GM12878 (cell line): ENCODE data around the gene TMEM150C. TPM values are rescaled to one million over a fixed set of nuclear protein-coding genes. Genes with fewer than 3 reads are reported as not detected.

Source experiments
- ATAC-seq: fragments of 200-7000 bp; cut with Tn5 transposase; 3 replicates; pipeline ENCODE4 v1.9.1; 2020; ENCODE audit warnings: mild to moderate bottlenecking, moderate library complexity
- BruUV-seq: library from RNA; stranded (reverse); fragments of 400-500 nt; replicated peaks from 2 replicates; lab custom pipeline; 2021; lab: Mats Ljungman, UMichigan
- CTCF ChIA-PET: fragments of 300-600 bp; sonication (Branson Sonifier 250); formaldehyde crosslinking; extraction: SDS; loops from one replicate; lab custom pipeline; 2021; ENCODE audit warnings: inconsistent platforms; lab: Yijun Ruan, JAX
- POLR2A ChIA-PET: fragments of 350-600 bp; formaldehyde crosslinking; extraction: SDS; loops from one replicate; lab custom pipeline; 2021; ENCODE audit warnings: inconsistent platforms; lab: Charles Lee
- RAD21 ChIA-PET: fragments of 300-600 bp; sonication (Branson Sonifier 250); formaldehyde crosslinking; loops from one replicate; lab custom pipeline; 2023; ENCODE audit warnings: antibody characterized with exemption; ENCODE audit not compliant: unreplicated experiment; lab: Charles Lee
- SMC1A ChIA-PET: fragments of 300-600 bp; sonication (Branson Sonifier 250); formaldehyde crosslinking; loops from one replicate; lab custom pipeline; 2023; ENCODE audit not compliant: unreplicated experiment, uncharacterized antibody; lab: Charles Lee
- DNase-seq: peaks from one replicate; pipeline ENCODE4 v3.0.0-alpha.2; 2011; ENCODE audit warnings: low read depth, low spot score
- FAIRE-seq: peaks from 3 replicates; lab custom pipeline; 2011; peaks lifted over from hg19 to GRCh38; lab: Jason Lieb, UNC
- H2AFZ ChIP-seq: 2 replicates; pipeline ENCODE4 v1.6.0; 2011; ENCODE audit warnings: low read depth, low read length, control low read depth; ENCODE audit not compliant: control insufficient read depth
- H3K27ac ChIP-seq: 2 replicates; pipeline ENCODE4 v1.5.1; 2011; ENCODE audit warnings: control low read depth; ENCODE audit not compliant: control insufficient read depth, insufficient read depth
- H3K27me3 ChIP-seq, 2 experiments: replicated peaks in 1 of 2; 2 replicates each; pipeline versions ENCODE4 v1.6.0 to v1.6.1; 2011; ENCODE audit warnings: low read length in 1 of 2; ENCODE audit not compliant: control insufficient read depth in 2 of 2, insufficient read depth in 2 of 2
- H3K36me3 ChIP-seq, 2 experiments: 2 replicates each; pipeline ENCODE4 v1.5.1; 2011; ENCODE audit warnings: low read length in 1 of 2; ENCODE audit not compliant: control insufficient read depth in 2 of 2, insufficient read depth in 2 of 2
- H3K4me1 ChIP-seq: 2 replicates; pipeline ENCODE4 v1.6.1; 2011; ENCODE audit warnings: mild to moderate bottlenecking, low read length, moderate library complexity, mixed read lengths; ENCODE audit not compliant: control insufficient read depth, insufficient read depth
- H3K4me2 ChIP-seq: 2 replicates; pipeline ENCODE4 v1.6.0; 2011; ENCODE audit warnings: control low read depth; ENCODE audit not compliant: control insufficient read depth, insufficient read depth
- H3K4me3 ChIP-seq: fragments of 200-600 bp; sonication (generic); 2 replicates; pipeline ENCODE4 v1.5.1; 2016
- H3K79me2 ChIP-seq: 2 replicates; pipeline ENCODE4 v1.6.0; 2011; ENCODE audit warnings: low read length; ENCODE audit not compliant: control insufficient read depth, insufficient read depth
- H3K9ac ChIP-seq: 2 replicates; pipeline ENCODE4 v1.8.0; 2011; ENCODE audit warnings: low read length, control low read depth, mixed read lengths; ENCODE audit not compliant: control insufficient read depth, insufficient read depth
- H3K9me3 ChIP-seq: replicated peaks from 3 replicates; pipeline ENCODE4 v1.5.1; 2011; ENCODE audit warnings: mild to moderate bottlenecking, low read length; ENCODE audit not compliant: control insufficient read depth, insufficient read depth
- H4K20me1 ChIP-seq: 2 replicates; pipeline ENCODE4 v1.6.0; 2011; ENCODE audit not compliant: control insufficient read depth, insufficient read depth
- CHD2 ChIP-seq: IDR thresholded peaks from 2 replicates; pipeline ENCODE4 v1.6.1; 2011; ENCODE audit warnings: low read depth, low read length, improper control_type of control experiment, borderline replicate concordance
- EED ChIP-seq: sonication (generic); IDR thresholded peaks from 2 replicates; pipeline ENCODE4 v1.6.1; 2016; ENCODE audit warnings: antibody characterized with exemption, low read depth
- FOXM1 ChIP-seq: IDR thresholded peaks from 2 replicates; pipeline ENCODE4 v1.6.1; 2012; ENCODE audit warnings: low read depth, mild to moderate bottlenecking, inconsistent platforms, low read length, moderate library complexity
- NR2C1 ChIP-seq: fragments of 450-650 bp; IDR thresholded peaks from 2 replicates; pipeline ENCODE4 v1.6.1; 2017; ENCODE audit warnings: antibody characterized with exemption, mild to moderate bottlenecking, moderate library complexity
- POU2F2 ChIP-seq: IDR thresholded peaks from 3 replicates; pipeline ENCODE4 v1.6.1; 2011; ENCODE audit warnings: low read depth, mild to moderate bottlenecking, low read length, borderline replicate concordance
- RB1 ChIP-seq: fragments of 450-650 bp; formaldehyde crosslinking; IDR thresholded peaks from 2 replicates; pipeline ENCODE4 v1.6.1; 2017; ENCODE audit warnings: mild to moderate bottlenecking, borderline replicate concordance
- SREBF2 ChIP-seq: IDR thresholded peaks from 2 replicates; pipeline ENCODE4 v1.6.1; 2012; ENCODE audit warnings: mild to moderate bottlenecking, low read length
- TBL1XR1 ChIP-seq: IDR thresholded peaks from 2 replicates; pipeline ENCODE4 v1.6.1; 2012; ENCODE audit warnings: low read depth, low read length, improper control_type of control experiment
- TCF12 ChIP-seq: IDR thresholded peaks from 2 replicates; pipeline ENCODE4 v1.6.1; 2011; ENCODE audit warnings: low read depth, mild to moderate bottlenecking, low read length
- TCF3 ChIP-seq: IDR thresholded peaks from 2 replicates; pipeline ENCODE4 v1.6.1; 2012; ENCODE audit warnings: low read depth, mild to moderate bottlenecking, low read length, borderline replicate concordance; ENCODE audit not compliant: insufficient read depth
- WRNIP1 ChIP-seq: IDR thresholded peaks from 2 replicates; pipeline ENCODE4 v1.6.1; 2011; ENCODE audit warnings: low read depth, low read length, improper control_type of control experiment, borderline replicate concordance
- ZNF207 ChIP-seq: fragments of 450-650 bp; IDR thresholded peaks from 2 replicates; pipeline ENCODE4 v1.6.1; 2014; ENCODE audit warnings: antibody characterized with exemption, mild to moderate bottlenecking, borderline replicate concordance
- ZNF217 ChIP-seq: fragments of 450-650 bp; IDR thresholded peaks from 2 replicates; pipeline ENCODE4 v1.6.1; 2017; ENCODE audit warnings: antibody characterized with exemption, mild to moderate bottlenecking
- WGBS: methylation state at CpG from one replicate; pipeline ENCODE4 v1.1.6; 2016; ENCODE audit warnings: low lambda C conversion rate; ENCODE audit not compliant: insufficient replicate concordance, insufficient coverage; ENCODE audit errors: missing lambda C conversion rate; 5-methylcytosine and 5-hydroxymethylcytosine counted together
- in situ Hi-C: fragments of 300-500 bp; cut with MboI; formaldehyde crosslinking; loops from 9 replicates; pipeline ENCODE4 v1.14.3; 2018; ENCODE audit warnings: mixed read lengths
- intact Hi-C: fragments of 100-400 bp; cut with micrococcal nuclease; formaldehyde crosslinking; loops from one replicate; pipeline ENCODE4 v1.14.2; 2022; ENCODE audit not compliant: unreplicated experiment
- polyA plus RNA-seq, 11 experiments: library from polyadenylated mRNA; depleted of rRNA in 4 of 11; unstranded in 6 of 11; stranded (reverse) in 5 of 11; fragments of >200 nt; fragmentation: Nextera tagmentation in 4 of 11; fragmentation: Illumina TruSeq in 1 of 11; extraction: Ambion mirVana in 4 of 11; extraction: Trizol in 1 of 11; gene quantifications; 1 replicate in 1 of 11; 2 replicates in 10 of 11; pipeline versions ENCODE4 v1.2.1 to v1.2.3, GENCODE V29; 2011 to 2016; ENCODE audit warnings: inconsistent platforms in 2 of 11, missing spikeins in 2 of 11, low read depth in 1 of 11
- total RNA-seq, 4 experiments: library from RNA; depleted of rRNA in 3 of 4; stranded (reverse); fragments of >200 nt in 3 of 4; fragmentation: Illumina TruSeq in 1 of 4; extraction: Trizol in 1 of 4; gene quantifications; 2 replicates each; pipeline versions ENCODE4 v1.2.1 to v1.2.3, GENCODE V29; 2013 to 2021
- TF ChIP-seq, protein P1 (sequence below): fragments of 450-650 bp; formaldehyde crosslinking; IDR thresholded peaks from 2 replicates; pipeline ENCODE4 v1.5.0; 2022; ENCODE audit warnings: mild to moderate bottlenecking, missing genetic modification characterization
- TF ChIP-seq, protein P2 (sequence below): IDR thresholded peaks from 2 replicates; pipeline ENCODE4 v1.6.1; 2012; ENCODE audit warnings: low read length, inconsistent platforms
- TF ChIP-seq, protein P3 (sequence below): fragments of 450-650 bp; IDR thresholded peaks from 2 replicates; pipeline ENCODE4 v1.6.1; 2018; ENCODE audit warnings: borderline replicate concordance, mild to moderate bottlenecking; ENCODE audit not compliant: partially characterized antibody
- TF ChIP-seq, protein P4 (sequence below): fragments of 450-650 bp; IDR thresholded peaks from 2 replicates; pipeline ENCODE4 v1.6.1; 2014; ENCODE audit warnings: mild to moderate bottlenecking

Gene TMEM150C
- total and polyA plus RNA-seq, 10 of the 15 experiments (the other 5 are each of a cell fraction or from before 2014, with no cell fraction given) = 0.04 to 0.78 (median 0.13) TPM; not detected in 2

- WGBS = 93% methylated on average over 2 of the region's 2 CpGs
- BruUV-seq = no TSS peak
- ATAC-seq (no peak), FAIRE-seq (no peak), DNase-seq (no peak)
- Histone ChIP-seq H3K9me3 (no peaks in the 10 kb centered on the region), H3K79me2 (no peaks in the 10 kb centered on the region), H3K4me3 (no peak overlapping the region), H3K4me2 (no peak overlapping the region), H3K4me1 (no peaks in the 10 kb centered on the region), H3K36me3 (no peaks in the 10 kb centered on the region), H3K9ac (no peak overlapping the region), H3K27ac (no peak overlapping the region), H4K20me1 (no peaks in the 10 kb centered on the region), H3K27me3 (no peaks in the 10 kb centered on the region), H2AFZ (no peak overlapping the region)
- in situ Hi-C loops (no loop called here), intact Hi-C loops (no loop called here)
- POLR2A ChIA-PET = no interaction called here
- SMC1A ChIA-PET = no interaction called here
- RAD21 ChIA-PET = no interaction called here
- CTCF ChIA-PET = no interaction called here
- TF ChIP-seq CHD2 (no peak), EED (no peak), WRNIP1 (no peak), ZNF207 (no peak), TCF3 (no peak), POU2F2 (no peak), SREBF2 (no peak), FOXM1 (no peak), ZNF217 (no peak), TCF12 (no peak), NR2C1 (no peak), RB1 (no peak), TBL1XR1 (no peak)
- TF ChIP-seq, protein P1, sequence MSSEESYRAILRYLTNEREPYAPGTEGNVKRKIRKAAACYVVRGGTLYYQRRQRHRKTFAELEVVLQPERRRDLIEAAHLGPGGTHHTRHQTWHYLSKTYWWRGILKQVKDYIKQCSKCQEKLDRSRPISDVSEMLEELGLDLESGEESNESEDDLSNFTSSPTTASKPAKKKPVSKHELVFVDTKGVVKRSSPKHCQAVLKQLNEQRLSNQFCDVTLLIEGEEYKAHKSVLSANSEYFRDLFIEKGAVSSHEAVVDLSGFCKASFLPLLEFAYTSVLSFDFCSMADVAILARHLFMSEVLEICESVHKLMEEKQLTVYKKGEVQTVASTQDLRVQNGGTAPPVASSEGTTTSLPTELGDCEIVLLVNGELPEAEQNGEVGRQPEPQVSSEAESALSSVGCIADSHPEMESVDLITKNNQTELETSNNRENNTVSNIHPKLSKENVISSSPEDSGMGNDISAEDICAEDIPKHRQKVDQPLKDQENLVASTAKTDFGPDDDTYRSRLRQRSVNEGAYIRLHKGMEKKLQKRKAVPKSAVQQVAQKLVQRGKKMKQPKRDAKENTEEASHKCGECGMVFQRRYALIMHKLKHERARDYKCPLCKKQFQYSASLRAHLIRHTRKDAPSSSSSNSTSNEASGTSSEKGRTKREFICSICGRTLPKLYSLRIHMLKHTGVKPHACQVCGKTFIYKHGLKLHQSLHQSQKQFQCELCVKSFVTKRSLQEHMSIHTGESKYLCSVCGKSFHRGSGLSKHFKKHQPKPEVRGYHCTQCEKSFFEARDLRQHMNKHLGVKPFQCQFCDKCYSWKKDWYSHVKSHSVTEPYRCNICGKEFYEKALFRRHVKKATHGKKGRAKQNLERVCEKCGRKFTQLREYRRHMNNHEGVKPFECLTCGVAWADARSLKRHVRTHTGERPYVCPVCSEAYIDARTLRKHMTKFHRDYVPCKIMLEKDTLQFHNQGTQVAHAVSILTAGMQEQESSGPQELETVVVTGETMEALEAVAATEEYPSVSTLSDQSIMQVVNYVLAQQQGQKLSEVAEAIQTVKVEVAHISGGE = no peak
- TF ChIP-seq, protein P2, sequence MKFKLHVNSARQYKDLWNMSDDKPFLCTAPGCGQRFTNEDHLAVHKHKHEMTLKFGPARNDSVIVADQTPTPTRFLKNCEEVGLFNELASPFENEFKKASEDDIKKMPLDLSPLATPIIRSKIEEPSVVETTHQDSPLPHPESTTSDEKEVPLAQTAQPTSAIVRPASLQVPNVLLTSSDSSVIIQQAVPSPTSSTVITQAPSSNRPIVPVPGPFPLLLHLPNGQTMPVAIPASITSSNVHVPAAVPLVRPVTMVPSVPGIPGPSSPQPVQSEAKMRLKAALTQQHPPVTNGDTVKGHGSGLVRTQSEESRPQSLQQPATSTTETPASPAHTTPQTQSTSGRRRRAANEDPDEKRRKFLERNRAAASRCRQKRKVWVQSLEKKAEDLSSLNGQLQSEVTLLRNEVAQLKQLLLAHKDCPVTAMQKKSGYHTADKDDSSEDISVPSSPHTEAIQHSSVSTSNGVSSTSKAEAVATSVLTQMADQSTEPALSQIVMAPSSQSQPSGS = no peak
- TF ChIP-seq, protein P3, sequence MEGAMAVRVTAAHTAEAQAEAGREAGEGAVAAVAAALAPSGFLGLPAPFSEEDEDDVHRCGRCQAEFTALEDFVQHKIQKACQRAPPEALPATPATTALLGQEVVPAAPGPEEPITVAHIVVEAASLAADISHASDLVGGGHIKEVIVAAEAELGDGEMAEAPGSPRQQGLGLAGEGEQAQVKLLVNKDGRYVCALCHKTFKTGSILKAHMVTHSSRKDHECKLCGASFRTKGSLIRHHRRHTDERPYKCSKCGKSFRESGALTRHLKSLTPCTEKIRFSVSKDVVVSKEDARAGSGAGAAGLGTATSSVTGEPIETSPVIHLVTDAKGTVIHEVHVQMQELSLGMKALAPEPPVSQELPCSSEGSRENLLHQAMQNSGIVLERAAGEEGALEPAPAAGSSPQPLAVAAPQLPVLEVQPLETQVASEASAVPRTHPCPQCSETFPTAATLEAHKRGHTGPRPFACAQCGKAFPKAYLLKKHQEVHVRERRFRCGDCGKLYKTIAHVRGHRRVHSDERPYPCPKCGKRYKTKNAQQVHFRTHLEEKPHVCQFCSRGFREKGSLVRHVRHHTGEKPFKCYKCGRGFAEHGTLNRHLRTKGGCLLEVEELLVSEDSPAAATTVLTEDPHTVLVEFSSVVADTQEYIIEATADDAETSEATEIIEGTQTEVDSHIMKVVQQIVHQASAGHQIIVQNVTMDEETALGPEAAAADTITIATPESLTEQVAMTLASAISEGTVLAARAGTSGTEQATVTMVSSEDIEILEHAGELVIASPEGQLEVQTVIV = no peak
- TF ChIP-seq, protein P4, sequence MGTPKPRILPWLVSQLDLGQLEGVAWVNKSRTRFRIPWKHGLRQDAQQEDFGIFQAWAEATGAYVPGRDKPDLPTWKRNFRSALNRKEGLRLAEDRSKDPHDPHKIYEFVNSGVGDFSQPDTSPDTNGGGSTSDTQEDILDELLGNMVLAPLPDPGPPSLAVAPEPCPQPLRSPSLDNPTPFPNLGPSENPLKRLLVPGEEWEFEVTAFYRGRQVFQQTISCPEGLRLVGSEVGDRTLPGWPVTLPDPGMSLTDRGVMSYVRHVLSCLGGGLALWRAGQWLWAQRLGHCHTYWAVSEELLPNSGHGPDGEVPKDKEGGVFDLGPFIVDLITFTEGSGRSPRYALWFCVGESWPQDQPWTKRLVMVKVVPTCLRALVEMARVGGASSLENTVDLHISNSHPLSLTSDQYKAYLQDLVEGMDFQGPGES = no peak
Measured at GRCh38 chr4:82496349-82496748, 65.4 kb downstream of the TMEM150C start.
